ENCODE results near the gene GRIP1. TPM values are rescaled to one million over a fixed set of nuclear protein-coding genes. Genes with fewer than 3 reads are reported as not detected.
A peak's percentile ranks its signal among the peaks of the same experiment; 100 is the strongest.

The GRIP1 gene
- total RNA-seq, 1 experiment from 2014 or later = 1.5 TPM

GRCh38 chr12:66467932-66468331, 210.9 kb downstream of the GRIP1 start:
- DNase-seq (ENCODE audit: low read depth) = peak; percentile 51

- DNase-seq (ENCODE audit: low read depth) = no peak
Observed at GRCh38 chr12:66461331-66461730, 217.5 kb downstream of the GRIP1 start.

GRCh38 chr12:66459944-66460482, 218.9 kb downstream of the GRIP1 start:
- no peak for DNase-seq (ENCODE audit: low read depth)

GRCh38 chr12:66456612-66457011, 222.3 kb downstream of the GRIP1 start:
- DNase-seq (ENCODE audit: low read depth) = no peak

- DNase-seq (ENCODE audit: low read depth) = no peak
Observed at GRCh38 chr12:66453844-66454243, 225.0 kb downstream of the GRIP1 start.

GRCh38 chr12:66453120-66453519, 225.8 kb downstream of the GRIP1 start:
- DNase-seq (ENCODE audit: low read depth) = no peak

- DNase-seq (ENCODE audit: low read depth) = no peak
Observed at GRCh38 chr12:66449531-66449930, 229.3 kb downstream of the GRIP1 start.

- DNase-seq (ENCODE audit: low read depth) = no peak
Observed at GRCh38 chr12:66447643-66448042, 231.2 kb downstream of the GRIP1 start.

GRCh38 chr12:66446276-66446675, 232.6 kb downstream of the GRIP1 start:
- no peak for DNase-seq (ENCODE audit: low read depth)

- DNase-seq (ENCODE audit: low read depth) = no peak
Observed at GRCh38 chr12:66441905-66442559, 236.8 kb downstream of the GRIP1 start.

GRCh38 chr12:66438601-66439000, 240.3 kb downstream of the GRIP1 start:
- DNase-seq (ENCODE audit: low read depth) = peak; percentile 58

GRCh38 chr12:66430106-66430505, 248.8 kb downstream of the GRIP1 start:
- no peak for DNase-seq (ENCODE audit: low read depth)

GRCh38 chr12:66428870-66429269, 250.0 kb downstream of the GRIP1 start:
- DNase-seq (ENCODE audit: low read depth) = no peak

- DNase-seq (ENCODE audit: low read depth) = no peak
Observed at GRCh38 chr12:66428261-66428660, 250.6 kb downstream of the GRIP1 start.

GRCh38 chr12:66426696-66427095, 252.2 kb downstream of the GRIP1 start:
- DNase-seq (ENCODE audit: low read depth) = no peak

GRCh38 chr12:66423266-66423665, 255.6 kb downstream of the GRIP1 start:
- no peak for DNase-seq (ENCODE audit: low read depth)

- no peak for DNase-seq (ENCODE audit: low read depth)
Observed at GRCh38 chr12:66418908-66419307, 260.0 kb downstream of the GRIP1 start.

- no peak for DNase-seq (ENCODE audit: low read depth)
Observed at GRCh38 chr12:66417217-66417616, 261.7 kb downstream of the GRIP1 start.

GRCh38 chr12:66409195-66409871, 269.5 kb downstream of the GRIP1 start:
- peak; percentile 57 for DNase-seq (ENCODE audit: low read depth)

- DNase-seq (ENCODE audit: low read depth) = peak; percentile 80
Observed at GRCh38 chr12:66405395-66405794, 273.5 kb downstream of the GRIP1 start.

GRCh38 chr12:66403746-66404145, 275.1 kb downstream of the GRIP1 start:
- DNase-seq (ENCODE audit: low read depth) = no peak

- no peak for DNase-seq (ENCODE audit: low read depth)
Observed at GRCh38 chr12:66399911-66400306, 279.0 kb downstream of the GRIP1 start.
